ENCODE data around the gene STAT5A.

The STAT5A gene

GRCh38 chr17:42338427-42338985, 50.2 kb downstream of the STAT5A start:
- no peak overlapping the region for H3K4me3 ChIP-seq (ENCODE audit: low read depth, low read length)
- no peaks in the 10 kb centered on the region for H3K27me3 ChIP-seq (ENCODE audit: control insufficient read depth, insufficient read depth, low read length)
- H3K9me3 ChIP-seq (ENCODE audit: control insufficient read depth, insufficient read depth, low read length): no peaks in the 10 kb centered on the region
- peaks cover 87% of the 10 kb centered on the region for H3K36me3 ChIP-seq (ENCODE audit: control insufficient read depth, insufficient read depth, low read length)
- H3K9ac ChIP-seq (ENCODE audit: low read depth, low read length): no peak overlapping the region
- H3K4me1 ChIP-seq (ENCODE audit: control insufficient read depth, insufficient read depth, low read length): no peaks in the 10 kb centered on the region
- no peak overlapping the region for H3K27ac ChIP-seq (ENCODE audit: low read depth, low read length)

DNA sequence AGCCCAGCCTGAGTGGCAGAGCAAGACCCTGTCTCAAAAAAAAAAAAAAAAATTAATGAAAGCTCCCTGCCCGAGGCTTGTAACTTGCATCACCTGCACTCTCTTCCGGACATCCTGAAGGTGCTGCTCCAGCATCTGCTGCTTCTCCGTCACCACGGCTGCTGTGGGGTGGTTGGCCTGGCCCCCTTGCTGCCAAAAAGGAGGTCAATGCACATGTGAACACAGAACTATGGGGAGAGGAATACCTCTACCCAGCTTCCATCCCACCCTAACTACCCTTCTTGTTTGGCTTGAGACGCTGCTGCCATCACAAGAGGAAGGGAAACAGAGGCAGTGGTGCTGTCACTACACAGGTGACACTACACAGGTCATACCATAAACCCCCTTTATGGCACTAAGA, 50.9 kb downstream of the STAT5A start:
- Histone ChIP-seq H3K4me3 (ENCODE audit: low read depth, low read length) (no peak overlapping the region), H3K4me1 (ENCODE audit: control insufficient read depth, insufficient read depth, low read length) (no peaks in the 10 kb centered on the region), H3K36me3 (ENCODE audit: control insufficient read depth, insufficient read depth, low read length) (peaks cover 86% of the 10 kb centered on the region), H3K9ac (ENCODE audit: low read depth, low read length) (no peak overlapping the region), H3K27me3 (ENCODE audit: control insufficient read depth, insufficient read depth, low read length) (no peaks in the 10 kb centered on the region), H3K27ac (ENCODE audit: low read depth, low read length) (no peak overlapping the region), H3K9me3 (ENCODE audit: control insufficient read depth, insufficient read depth, low read length) (no peaks in the 10 kb centered on the region)

DNA sequence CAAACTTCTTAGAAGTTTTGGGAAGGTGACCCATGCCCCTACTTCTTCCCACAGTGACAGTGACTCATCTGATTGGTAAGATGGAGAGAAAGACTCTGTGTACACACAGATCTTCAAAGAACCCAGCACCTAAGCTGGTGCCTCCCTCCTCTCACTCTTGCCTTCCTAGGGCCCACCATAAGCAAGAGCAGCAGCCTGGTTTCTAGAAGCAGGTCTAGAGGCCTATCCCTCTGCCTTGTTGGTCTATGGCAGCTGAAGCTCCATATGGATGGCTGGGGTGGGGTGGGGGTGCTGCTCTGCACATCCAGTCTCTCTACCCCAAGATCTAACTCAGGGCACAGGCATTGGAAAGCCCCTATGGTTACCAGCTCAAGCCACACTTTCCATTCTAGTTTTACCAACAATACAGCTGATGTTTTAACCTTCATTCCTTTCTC, 52.4 kb downstream of the STAT5A start:
- Histone ChIP-seq H3K4me1 (ENCODE audit: control insufficient read depth, insufficient read depth, low read length) (peaks cover 3% of the 10 kb centered on the region), H3K9ac (ENCODE audit: low read depth, low read length) (no peak overlapping the region), H3K27ac (ENCODE audit: low read depth, low read length) (no peak overlapping the region), H3K4me3 (ENCODE audit: low read depth, low read length) (no peak overlapping the region), H3K9me3 (ENCODE audit: control insufficient read depth, insufficient read depth, low read length) (no peaks in the 10 kb centered on the region), H3K27me3 (ENCODE audit: control insufficient read depth, insufficient read depth, low read length) (no peaks in the 10 kb centered on the region), H3K36me3 (ENCODE audit: control insufficient read depth, insufficient read depth, low read length) (peaks cover 83% of the 10 kb centered on the region)

DNA sequence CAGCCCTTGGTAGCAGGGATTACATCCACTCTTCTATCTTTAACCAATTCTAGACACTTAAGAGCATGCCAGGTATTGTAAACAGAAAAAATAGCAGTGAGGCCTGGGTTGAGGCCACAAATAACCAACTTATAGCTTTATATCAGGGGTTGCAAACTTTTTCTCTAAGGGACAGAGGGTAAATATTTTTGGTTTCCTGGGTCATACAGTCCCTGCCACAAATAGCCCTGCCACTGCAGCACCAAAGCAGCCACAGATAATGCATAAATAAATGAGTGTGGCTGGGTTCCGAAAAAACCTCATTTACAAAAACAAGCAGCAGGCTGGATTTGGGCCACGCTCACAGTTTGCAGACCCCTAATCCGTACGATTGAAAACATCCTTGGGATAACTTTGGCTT, 53.3 kb downstream of the STAT5A start:
- Histone ChIP-seq H3K4me1 (ENCODE audit: control insufficient read depth, insufficient read depth, low read length) (peaks cover 11% of the 10 kb centered on the region), H3K27me3 (ENCODE audit: control insufficient read depth, insufficient read depth, low read length) (no peaks in the 10 kb centered on the region), H3K9me3 (ENCODE audit: control insufficient read depth, insufficient read depth, low read length) (no peaks in the 10 kb centered on the region), H3K27ac (ENCODE audit: low read depth, low read length) (no peak overlapping the region), H3K9ac (ENCODE audit: low read depth, low read length) (no peak overlapping the region), H3K4me3 (ENCODE audit: low read depth, low read length) (no peak overlapping the region), H3K36me3 (ENCODE audit: control insufficient read depth, insufficient read depth, low read length) (peaks cover 82% of the 10 kb centered on the region)

DNA sequence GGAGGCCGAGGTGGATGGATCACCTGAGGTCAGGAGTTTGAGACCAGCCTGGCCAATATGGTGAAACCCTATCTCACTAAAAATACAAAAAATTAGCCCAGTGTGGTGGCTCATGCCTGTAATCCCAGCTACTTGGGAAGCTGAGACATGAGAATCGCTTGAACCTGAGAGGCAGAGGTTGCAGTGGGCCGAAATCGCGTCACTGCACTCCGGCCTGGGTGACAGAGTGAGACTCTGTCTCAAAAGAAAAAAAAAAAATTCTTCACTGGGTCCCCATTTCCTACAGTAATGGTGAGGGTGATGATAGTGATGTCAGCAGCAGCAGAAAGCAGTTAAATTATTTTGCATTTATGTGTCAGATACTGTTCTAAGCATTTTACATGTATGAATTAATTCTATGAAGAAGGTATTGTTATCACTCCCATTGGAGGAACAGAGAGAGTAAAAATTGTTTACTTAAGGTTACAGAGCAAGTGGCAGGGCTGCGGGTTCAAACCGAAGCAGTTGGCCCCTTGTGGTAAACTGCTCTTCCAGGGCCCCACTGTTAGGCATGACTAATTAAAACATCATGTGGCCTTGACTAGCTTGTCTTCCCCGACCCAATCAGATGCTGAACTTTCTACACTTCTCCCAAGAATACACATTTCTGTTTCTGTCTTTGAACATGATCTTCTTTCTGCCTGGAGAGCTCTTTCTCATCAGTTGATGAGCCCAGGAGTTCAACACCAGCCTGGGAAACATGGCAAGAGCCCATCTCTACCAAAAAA, 54.1 kb downstream of the STAT5A start:
- Histone ChIP-seq H3K4me1 (ENCODE audit: control insufficient read depth, insufficient read depth, low read length) (peaks cover 16% of the 10 kb centered on the region), H3K27ac (ENCODE audit: low read depth, low read length) (no peak overlapping the region), H3K9ac (ENCODE audit: low read depth, low read length) (no peak overlapping the region), H3K27me3 (ENCODE audit: control insufficient read depth, insufficient read depth, low read length) (no peaks in the 10 kb centered on the region), H3K36me3 (ENCODE audit: control insufficient read depth, insufficient read depth, low read length) (peaks cover 76% of the 10 kb centered on the region), H3K4me3 (ENCODE audit: low read depth, low read length) (no peak overlapping the region), H3K9me3 (ENCODE audit: control insufficient read depth, insufficient read depth, low read length) (no peaks in the 10 kb centered on the region)

DNA sequence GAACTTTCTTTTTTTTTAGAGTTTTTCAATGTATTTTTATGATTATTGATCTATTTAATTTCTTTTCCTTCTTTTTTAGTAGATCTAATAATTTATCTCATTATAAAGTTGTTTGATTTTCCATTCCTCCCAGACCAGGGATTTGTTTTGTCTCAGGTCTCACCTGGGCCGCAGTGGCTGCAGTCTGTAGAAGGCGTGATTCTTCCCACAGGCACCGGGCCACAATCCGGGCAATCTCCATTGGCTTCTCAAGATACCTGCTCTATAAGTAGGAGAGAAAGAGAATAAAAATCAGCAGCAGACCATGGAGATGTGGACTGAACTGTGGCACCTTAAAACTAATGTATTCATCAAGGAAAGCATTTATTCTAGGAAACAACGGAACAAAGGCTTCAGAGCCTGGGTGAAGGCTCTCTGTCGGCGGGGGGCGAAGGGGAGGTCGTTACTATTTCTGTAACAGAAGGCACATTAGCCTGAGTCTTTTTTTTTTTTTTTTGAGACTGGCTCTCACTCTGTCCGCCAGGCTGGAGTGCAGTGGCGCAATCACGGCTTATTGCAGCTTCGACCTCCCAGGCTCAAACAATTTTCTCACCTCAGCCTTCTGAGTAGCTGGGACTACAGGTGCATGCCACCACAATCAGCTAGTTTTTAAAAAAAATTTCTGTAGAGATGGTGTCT, 57.2 kb downstream of the STAT5A start:
- Histone ChIP-seq H3K4me1 (ENCODE audit: control insufficient read depth, insufficient read depth, low read length) (peaks cover 18% of the 10 kb centered on the region), H3K4me3 (ENCODE audit: low read depth, low read length) (no peak overlapping the region), H3K27ac (ENCODE audit: low read depth, low read length) (no peak overlapping the region), H3K27me3 (ENCODE audit: control insufficient read depth, insufficient read depth, low read length) (no peaks in the 10 kb centered on the region), H3K9ac (ENCODE audit: low read depth, low read length) (no peak overlapping the region), H3K9me3 (ENCODE audit: control insufficient read depth, insufficient read depth, low read length) (no peaks in the 10 kb centered on the region), H3K36me3 (ENCODE audit: control insufficient read depth, insufficient read depth, low read length) (peaks cover 59% of the 10 kb centered on the region)

DNA sequence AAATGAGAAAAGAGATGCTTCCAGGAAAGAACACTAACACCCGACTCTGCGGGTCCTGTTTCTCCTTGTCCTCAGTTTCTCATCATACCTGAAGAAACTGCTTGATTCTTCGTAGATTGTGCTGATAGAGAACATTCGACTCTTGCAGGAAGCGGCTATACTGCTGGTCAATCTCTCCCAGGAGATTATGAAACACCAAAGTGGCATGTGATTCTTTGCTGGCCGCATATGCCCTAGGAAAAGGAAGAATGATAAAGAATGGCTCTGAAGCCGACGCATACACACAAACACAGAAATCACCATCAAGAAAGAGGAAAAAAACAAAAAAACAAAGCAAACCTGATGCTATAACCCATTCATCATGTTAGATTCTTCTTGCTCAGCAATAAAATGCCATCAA, 58.2 kb downstream of the STAT5A start:
- Histone ChIP-seq H3K4me1 (ENCODE audit: control insufficient read depth, insufficient read depth, low read length) (peaks cover 18% of the 10 kb centered on the region), H3K36me3 (ENCODE audit: control insufficient read depth, insufficient read depth, low read length) (peaks cover 50% of the 10 kb centered on the region), H3K9me3 (ENCODE audit: control insufficient read depth, insufficient read depth, low read length) (no peaks in the 10 kb centered on the region), H3K9ac (ENCODE audit: low read depth, low read length) (no peak overlapping the region), H3K27ac (ENCODE audit: low read depth, low read length) (no peak overlapping the region), H3K27me3 (ENCODE audit: control insufficient read depth, insufficient read depth, low read length) (no peaks in the 10 kb centered on the region), H3K4me3 (ENCODE audit: low read depth, low read length) (no peak overlapping the region)

DNA sequence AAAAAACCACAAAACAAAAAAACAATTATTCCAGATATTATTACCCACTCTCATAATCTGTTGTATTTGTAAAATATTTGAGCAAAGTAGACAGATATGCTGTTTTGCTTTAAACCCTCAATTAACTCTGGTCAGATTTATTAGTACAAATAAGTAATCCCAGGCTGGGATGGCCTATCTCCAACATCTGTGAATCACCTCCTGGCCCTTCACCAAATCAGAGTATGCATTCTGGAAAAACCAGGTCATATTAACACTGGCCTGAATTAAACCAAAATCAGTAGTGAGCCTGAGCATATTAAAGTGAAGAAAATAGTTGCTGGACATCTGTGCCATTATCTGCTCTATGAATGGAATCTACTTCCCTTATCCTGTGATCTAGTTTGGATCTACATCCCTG, 58.9 kb downstream of the STAT5A start:
- H3K9me3 ChIP-seq (ENCODE audit: control insufficient read depth, insufficient read depth, low read length): no peaks in the 10 kb centered on the region
- no peak overlapping the region for H3K4me3 ChIP-seq (ENCODE audit: low read depth, low read length)
- H3K4me1 ChIP-seq (ENCODE audit: control insufficient read depth, insufficient read depth, low read length): peaks cover 18% of the 10 kb centered on the region
- no peaks in the 10 kb centered on the region for H3K27me3 ChIP-seq (ENCODE audit: control insufficient read depth, insufficient read depth, low read length)
- H3K27ac ChIP-seq (ENCODE audit: low read depth, low read length): no peak overlapping the region
- peaks cover 43% of the 10 kb centered on the region for H3K36me3 ChIP-seq (ENCODE audit: control insufficient read depth, insufficient read depth, low read length)
- H3K9ac ChIP-seq (ENCODE audit: low read depth, low read length): no peak overlapping the region

DNA sequence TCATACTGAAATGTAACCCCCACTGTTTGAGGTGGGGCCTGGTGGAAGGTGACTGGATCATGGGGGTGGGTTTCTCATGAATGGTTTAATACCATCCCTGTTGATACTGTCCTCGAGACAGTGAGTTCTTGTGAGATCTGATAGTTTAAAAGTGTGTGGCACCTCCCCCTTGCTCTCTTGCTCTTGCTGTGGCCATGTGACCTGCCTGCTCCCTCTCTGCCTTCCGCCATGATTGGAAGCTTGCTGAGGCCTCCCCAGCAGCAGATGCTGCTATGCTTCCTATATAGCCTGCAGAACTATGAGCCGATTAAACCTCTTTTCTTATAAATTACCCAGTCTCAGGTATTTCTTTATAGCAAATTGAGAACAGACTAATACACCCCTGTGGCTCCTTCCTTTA, 59.3 kb downstream of the STAT5A start:
- Histone ChIP-seq H3K36me3 (ENCODE audit: control insufficient read depth, insufficient read depth, low read length) (peaks cover 39% of the 10 kb centered on the region), H3K4me3 (ENCODE audit: low read depth, low read length) (no peak overlapping the region), H3K27ac (ENCODE audit: low read depth, low read length) (no peak overlapping the region), H3K27me3 (ENCODE audit: control insufficient read depth, insufficient read depth, low read length) (no peaks in the 10 kb centered on the region), H3K9ac (ENCODE audit: low read depth, low read length) (no peak overlapping the region), H3K4me1 (ENCODE audit: control insufficient read depth, insufficient read depth, low read length) (peaks cover 18% of the 10 kb centered on the region), H3K9me3 (ENCODE audit: control insufficient read depth, insufficient read depth, low read length) (no peaks in the 10 kb centered on the region)

- Histone ChIP-seq H3K36me3 (ENCODE audit: control insufficient read depth, insufficient read depth, low read length) (peaks cover 34% of the 10 kb centered on the region), H3K4me3 (ENCODE audit: low read depth, low read length) (no peak overlapping the region), H3K27ac (ENCODE audit: low read depth, low read length) (no peak overlapping the region), H3K9ac (ENCODE audit: low read depth, low read length) (no peak overlapping the region), H3K9me3 (ENCODE audit: control insufficient read depth, insufficient read depth, low read length) (no peaks in the 10 kb centered on the region), H3K27me3 (ENCODE audit: control insufficient read depth, insufficient read depth, low read length) (no peaks in the 10 kb centered on the region), H3K4me1 (ENCODE audit: control insufficient read depth, insufficient read depth, low read length) (peaks cover 18% of the 10 kb centered on the region)
Measured at GRCh38 chr17:42348104-42348503, 59.8 kb downstream of the STAT5A start.
